ENCODE results near the gene CDYL.

DNA sequence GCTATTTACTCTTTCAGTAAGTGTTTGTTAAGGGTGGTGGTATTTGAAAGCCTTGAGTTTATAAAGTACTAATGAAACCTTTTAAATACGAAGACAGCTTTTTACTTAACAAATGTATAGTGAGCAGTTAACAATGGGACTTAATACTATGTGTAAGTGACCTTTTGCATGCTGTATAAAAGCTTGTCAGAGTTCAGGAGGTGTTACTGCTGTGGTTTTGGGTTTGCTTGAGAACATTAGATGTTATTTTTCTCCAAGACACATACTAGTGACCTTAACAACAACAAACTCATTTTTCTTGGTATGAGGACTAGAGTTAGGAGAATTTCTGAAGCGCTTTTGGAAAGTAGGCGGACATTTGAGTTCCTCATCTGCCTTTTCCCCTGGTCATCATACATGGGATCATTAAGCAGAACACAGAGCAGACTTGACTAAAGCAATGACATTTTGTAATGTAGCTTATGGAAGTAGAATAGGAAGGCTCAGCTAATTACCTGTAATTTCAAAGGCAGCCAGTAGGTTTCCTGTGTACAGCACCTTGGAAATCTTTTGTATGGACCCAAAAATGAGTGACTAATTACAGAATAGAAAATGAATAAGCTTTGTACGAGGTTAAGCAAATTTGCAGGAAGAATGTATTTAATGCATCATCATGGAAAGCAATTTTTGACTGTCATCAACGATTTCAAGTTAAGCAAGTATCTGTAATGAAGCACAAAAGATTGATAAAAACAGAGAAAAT lies 14.1 kb downstream of the CDYL start:
- TF ChIP-seq CTCF (conservative IDR thresholded peaks at IDR 0.05; ENCODE audit: low read depth, low read length) (peak; percentile 52), EZH2phosphoT487 (IDR thresholded peaks at IDR 0.05; ENCODE audit: borderline replicate concordance, low read length) (no peak)

Data from PC-3 (cell line).